RWPE2 (cell line): ENCODE measurements around the gene FGD4.
A peak's percentile ranks its signal among the peaks of the same experiment; 100 is the strongest.

Experiments
- ATAC-seq: fragments of 200-7000 bp; cut with Tn5 transposase; 3 replicates; pipeline ENCODE4 v1.9.1; 2021; ENCODE audit warnings: low read depth
- DNase-seq: peaks from one replicate; pipeline ENCODE4 v3.0.0-alpha.2; 2020; ENCODE audit warnings: low spot score
- H3K27ac ChIP-seq: fragments of 450-650 bp; 2 replicates; pipeline ENCODE4 v1.5.1; 2017; ENCODE audit warnings: mild to moderate bottlenecking; ENCODE audit not compliant: poor library complexity, severe bottlenecking
- H3K27me3 ChIP-seq: fragments of 250-450 bp; sonication (Bioruptor Pico); 2 replicates; pipeline ENCODE4 v1.5.1; 2021; ENCODE audit warnings: mild to moderate bottlenecking, moderate library complexity; ENCODE audit not compliant: insufficient read depth, poor library complexity, severe bottlenecking
- H3K36me3 ChIP-seq: fragments of 250-450 bp; sonication (Bioruptor Pico); 2 replicates; pipeline ENCODE4 v1.5.1; 2020; ENCODE audit warnings: low read depth, mild to moderate bottlenecking, moderate library complexity
- H3K4me1 ChIP-seq: fragments of 250-450 bp; sonication (Bioruptor Pico); 2 replicates; pipeline ENCODE4 v1.5.1; 2021; ENCODE audit warnings: mild to moderate bottlenecking, moderate library complexity; ENCODE audit not compliant: insufficient read depth, poor library complexity, severe bottlenecking
- H3K4me3 ChIP-seq: fragments of 250-450 bp; sonication (Bioruptor Pico); 2 replicates; pipeline ENCODE4 v1.5.1; 2021; ENCODE audit warnings: mild to moderate bottlenecking, moderate library complexity; ENCODE audit not compliant: severe bottlenecking
- H3K9me3 ChIP-seq: fragments of 250-450 bp; sonication (Bioruptor Pico); 2 replicates; pipeline ENCODE4 v1.5.1; 2021; ENCODE audit warnings: mild to moderate bottlenecking, moderate library complexity; ENCODE audit not compliant: severe bottlenecking
- CTCF ChIP-seq: fragments of 450-650 bp; IDR thresholded peaks from one replicate; pipeline ENCODE4 v1.5.1; 2017; ENCODE audit warnings: mild to moderate bottlenecking, moderate library complexity; ENCODE audit not compliant: poor library complexity, severe bottlenecking

Gene FGD4

GRCh38 chr12:32679091-32679919 lies 279.9 kb downstream of the FGD4 start, which contains the start of gene DNM1L:
Gene DNM1L (plus strand): TSS chr12:32679301. CDS start chr12:32679364, 63 bp downstream.
- TF ChIP-seq CTCF, result no peak
- ATAC-seq (peak; percentile 95), DNase-seq (peak; percentile 96)
- Histone ChIP-seq H3K4me3 (peak within 1 kb of the TSS; percentile 64), H3K4me1 (peaks cover 19% of the 10 kb centered on the region), H3K36me3 (peaks cover 16% of the 10 kb centered on the region), H3K27ac (peak within 1 kb of the TSS; percentile 84), H3K9me3 (no peaks in the 10 kb centered on the region), H3K27me3 (no peaks in the 10 kb centered on the region)

GRCh38 chr12:32679920-32680237 lies 280.5 kb downstream of the FGD4 start:
- peak; percentile 9; the same call in 2 of the 3 replicates for ATAC-seq

GRCh38 chr12:32680787-32681186 lies 281.4 kb downstream of the FGD4 start:
- H3K27ac ChIP-seq, result peak overlapping the region; percentile 84
- peaks cover 22% of the 10 kb centered on the region for H3K36me3 ChIP-seq
- DNase-seq (no peak), ATAC-seq (no peak)
- TF ChIP-seq CTCF, result no peak
- peaks cover 19% of the 10 kb centered on the region for H3K4me1 ChIP-seq
- H3K27me3 ChIP-seq, result no peaks in the 10 kb centered on the region
- H3K9me3 ChIP-seq, result no peaks in the 10 kb centered on the region
- peak overlapping the region; percentile 64 for H3K4me3 ChIP-seq

More at GRCh38 chr12:32679920-32680237, 280.5 kb downstream of the FGD4 start:
- no peak for DNase-seq
- Histone ChIP-seq H3K4me3 (peak overlapping the region; percentile 64), H3K4me1 (peaks cover 19% of the 10 kb centered on the region), H3K27me3 (no peaks in the 10 kb centered on the region), H3K9me3 (no peaks in the 10 kb centered on the region), H3K27ac (peak overlapping the region; percentile 84), H3K36me3 (peaks cover 22% of the 10 kb centered on the region)
- TF ChIP-seq CTCF, result no peak

- Histone ChIP-seq H3K27ac (peak overlapping the region; percentile 84), H3K36me3 (peaks cover 25% of the 10 kb centered on the region), H3K4me1 (peaks cover 19% of the 10 kb centered on the region), H3K27me3 (no peaks in the 10 kb centered on the region), H3K4me3 (peak overlapping the region; percentile 64), H3K9me3 (no peaks in the 10 kb centered on the region)
- DNase-seq (no peak), ATAC-seq (no peak)
- no peak for TF ChIP-seq CTCF
These were observed 281.9 kb downstream of the FGD4 start for GRCh38 chr12:32681272-32681671.

GRCh38 chr12:32686340-32686739 lies 287.0 kb downstream of the FGD4 start:
- no peak for TF ChIP-seq CTCF
- H3K36me3 ChIP-seq, result peaks cover 26% of the 10 kb centered on the region
- ATAC-seq, result no peak

More at GRCh38 chr12:32686340-32686739, 287.0 kb downstream of the FGD4 start:
- no peak for DNase-seq
- peaks cover 5% of the 10 kb centered on the region for H3K4me1 ChIP-seq
- H3K27ac ChIP-seq, result no peak overlapping the region
- H3K27me3 ChIP-seq, result no peaks in the 10 kb centered on the region
- no peak overlapping the region for H3K4me3 ChIP-seq
- no peaks in the 10 kb centered on the region for H3K9me3 ChIP-seq
